Lower leg skin (tissue), 4 donors: ENCODE measurements around the gene ACR. TPM values are rescaled to one million over a fixed set of nuclear protein-coding genes. Genes with fewer than 3 reads are reported as not detected.

Source experiments
- DNase-seq, 2 donors: peaks; one replicate each; pipeline ENCODE4 v3.0.0-alpha.2; 2019; ENCODE audit warnings: low spot score in 2 of 2
- H3K4me3 ChIP-seq: fragments of 200-600 bp; sonication (generic); 2 replicates; pipeline ENCODE4 v1.5.1; 2017; ENCODE audit warnings: mild to moderate bottlenecking, low read depth; ENCODE audit not compliant: poor library complexity, severe bottlenecking
- CTCF ChIP-seq, 3 donors: fragments of 450-650 bp; IDR thresholded peaks; one replicate each; pipeline ENCODE4 v1.5.1; 2016; ENCODE audit warnings: antibody characterized with exemption in 3 of 3, mild to moderate bottlenecking in 3 of 3, moderate library complexity in 2 of 3
- POLR2A ChIP-seq, 2 donors: fragments of 450-650 bp; IDR thresholded peaks; one replicate each; pipeline ENCODE4 v1.6.1; 2016 to 2017; ENCODE audit warnings: antibody characterized with exemption in 2 of 2, mild to moderate bottlenecking in 1 of 2, moderate library complexity in 1 of 2
- WGBS, 2 donors: methylation state at CpG; one replicate each; pipeline ENCODE4 v1.1.5; 2018; 5-methylcytosine and 5-hydroxymethylcytosine counted together
- intact Hi-C: fragments of 100-400 bp; cut with DNase I; formaldehyde crosslinking; loops from one replicate; pipeline ENCODE4 v1.15.0; 2023; ENCODE audit warnings: low total_unique reads
- total RNA-seq, 4 donors: library from RNA; depleted of rRNA; stranded (reverse); fragments of >200 nt; gene quantifications; one replicate each; pipeline ENCODE4 v1.1.0, GENCODE V29; 2016

The ACR gene
- total RNA-seq, 4 donors from 2014 or later, result 0.65 to 0.97 TPM; not detected in 2

GRCh38 chr22:50714150-50714549 lies 23.9 kb upstream of the ACR start:
- TF ChIP-seq CTCF (IDR thresholded peaks at IDR 0.05) (no peak), POLR2A (IDR thresholded peaks at IDR 0.05) (no peak)
- WGBS, 2 donors, result 89 to 98% methylated on average over 7 of the region's 7 CpGs
- intact Hi-C loops, result no loop called here
- H3K4me3 ChIP-seq, result no peak overlapping the region
- no peak for DNase-seq

GRCh38 chr22:50714631-50715179 lies 23.3 kb upstream of the ACR start:
- intact Hi-C loops, result no loop called here
- no peak overlapping the region for H3K4me3 ChIP-seq
- 91 to 94% methylated on average over 22 of the region's 22 CpGs for WGBS, 2 donors
- TF ChIP-seq CTCF (IDR thresholded peaks at IDR 0.05), result no peak
- no peak for TF ChIP-seq POLR2A (IDR thresholded peaks at IDR 0.05)
- DNase-seq, result no peak

GRCh38 chr22:50715250-50715649 lies 22.8 kb upstream of the ACR start:
- 79 to 85% methylated on average over 9 of the region's 9 CpGs for WGBS, 2 donors
- H3K4me3 ChIP-seq, result no peak overlapping the region
- intact Hi-C loops, result no loop called here
- TF ChIP-seq POLR2A (IDR thresholded peaks at IDR 0.05) (no peak), CTCF (IDR thresholded peaks at IDR 0.05) (no peak)
- no peak for DNase-seq

GRCh38 chr22:50715776-50716175 lies 22.2 kb upstream of the ACR start:
- no peak for TF ChIP-seq POLR2A (IDR thresholded peaks at IDR 0.05)
- TF ChIP-seq CTCF (IDR thresholded peaks at IDR 0.05), result no peak
- intact Hi-C loops, result no loop called here
- 83 to 90% methylated on average over 7 of the region's 7 CpGs for WGBS, 2 donors
- DNase-seq, result no peak
- H3K4me3 ChIP-seq, result no peak overlapping the region

- no peak overlapping the region for H3K4me3 ChIP-seq
- intact Hi-C loops, result no loop called here
- 92 to 93% methylated on average over 13 of the region's 13 CpGs for WGBS, 2 donors
- TF ChIP-seq CTCF (IDR thresholded peaks at IDR 0.05), result no peak
- no peak for TF ChIP-seq POLR2A (IDR thresholded peaks at IDR 0.05)
- DNase-seq, result no peak
Observed at GRCh38 chr22:50716290-50717024, 21.5 kb upstream of the ACR start.
